ENCODE measurements around the gene XIRP1.

DNA sequence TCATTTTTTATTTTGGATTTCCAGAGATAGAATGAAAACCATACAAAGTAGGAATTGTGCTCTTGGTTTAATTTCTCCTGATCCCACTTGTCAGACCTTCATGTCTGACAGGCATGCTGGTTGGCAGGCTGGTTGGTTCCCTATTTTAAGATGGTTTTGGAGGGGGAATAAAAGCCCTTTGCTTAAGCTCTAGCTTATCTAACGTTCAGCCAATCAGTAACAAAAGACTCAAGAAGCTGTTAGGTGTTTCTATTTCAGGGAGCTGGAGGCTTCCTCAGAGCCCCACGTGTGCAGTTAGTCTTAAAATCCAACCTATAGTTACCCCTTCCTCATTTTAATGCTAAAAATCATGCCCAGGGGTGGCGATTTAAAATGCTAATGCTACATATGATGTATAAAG is 40.5 kb upstream of the XIRP1 start:
- TF ChIP-seq POLR2AphosphoS5 (IDR thresholded peaks at IDR 0.05; ENCODE audit: insufficient read depth in 1 of 2, low read depth in 1 of 2) (no peak), CTCF (IDR thresholded peaks at IDR 0.05) (no peak)
